Retinal pigment epithelial cell (primary cell): Measurements from ENCODE around the gene ZNF669.

Experiments
- DNase-seq: peaks from one replicate; pipeline ENCODE4 v3.0.0-alpha.2; 2010; ENCODE audit warnings: low read depth
- H3K4me3 ChIP-seq: 2 replicates; pipeline ENCODE4 v1.5.1; 2011; ENCODE audit warnings: mild to moderate bottlenecking, low read length, control low read depth, moderate library complexity
- CTCF ChIP-seq: conservative IDR thresholded peaks from 2 replicates; pipeline ENCODE4 v1.5.1; 2011; ENCODE audit warnings: low read depth, low read length, control low read depth, inconsistent platforms

The ZNF669 gene

GRCh38 chr1:247079141-247079874 lies 24.8 kb downstream of the ZNF669 start:
- peak overlapping the region; percentile 94 for H3K4me3 ChIP-seq
- no peak for DNase-seq

GRCh38 chr1:247078258-247079140 lies 25.7 kb downstream of the ZNF669 start, which contains the start of gene ZNF670:
ZNF670 (minus strand) TSS chr1:247078811; CDS start chr1:247078596, 215 bp downstream.
- H3K4me3 ChIP-seq = peak within 1 kb of the TSS; percentile 94
- peak; percentile 39 for TF ChIP-seq CTCF
- DNase-seq = peak; percentile 90

More at GRCh38 chr1:247079141-247079874, 24.8 kb downstream of the ZNF669 start:
- no peak for TF ChIP-seq CTCF

GRCh38 chr1:247077876-247078257 lies 26.3 kb downstream of the ZNF669 start:
- DNase-seq = no peak
- peak overlapping the region; percentile 94 for H3K4me3 ChIP-seq
- TF ChIP-seq CTCF = no peak

GRCh38 chr1:247077213-247077612 lies 26.9 kb downstream of the ZNF669 start:
- peak overlapping the region; percentile 94 for H3K4me3 ChIP-seq
- no peak for DNase-seq
- TF ChIP-seq CTCF = no peak

GRCh38 chr1:247070645-247071044 lies 33.5 kb downstream of the ZNF669 start:
- no peak for TF ChIP-seq CTCF
- DNase-seq = no peak
- no peak overlapping the region for H3K4me3 ChIP-seq

- no peak for TF ChIP-seq CTCF
- no peak overlapping the region for H3K4me3 ChIP-seq
- no peak for DNase-seq
Measured at GRCh38 chr1:247064304-247064703, 39.9 kb downstream of the ZNF669 start.

- DNase-seq = no peak
- TF ChIP-seq CTCF = no peak
- H3K4me3 ChIP-seq = no peak overlapping the region
Measured at GRCh38 chr1:247060771-247061170, 43.4 kb downstream of the ZNF669 start.
